ENCODE measurements around the gene FAM131C.

FAM131C gene

GRCh38 chr1:16048573-16049189, 24.8 kb downstream of the FAM131C start:
- H3K4me3 ChIP-seq (replicated peaks; ENCODE audit: insufficient read depth, low read length): no peak overlapping the region
- no peak overlapping the region for H3K27ac ChIP-seq (replicated peaks)
- DNase-seq (ENCODE audit: low read depth in 1 of 2, low spot score in 1 of 2): no peak
- H3K27me3 ChIP-seq (ENCODE audit: insufficient read depth, poor library complexity, severe bottlenecking): peaks cover 8% of the 10 kb centered on the region
- no peak for TF ChIP-seq SPI1 (IDR thresholded peaks at IDR 0.05; ENCODE audit: borderline replicate concordance, low read depth)
- no peak for TF ChIP-seq REST (IDR thresholded peaks at IDR 0.05; ENCODE audit: insufficient replicate concordance, low read depth)
- no peak for TF ChIP-seq GABPA (IDR thresholded peaks at IDR 0.05; ENCODE audit: low read depth)
- TF ChIP-seq CTCF (IDR thresholded peaks at IDR 0.05; ENCODE audit: insufficient read depth, low read length): no peak
- no peak for TF ChIP-seq POLR2AphosphoS5 (IDR thresholded peaks at IDR 0.05; ENCODE audit: low read depth)

- Histone ChIP-seq H3K27me3 (ENCODE audit: insufficient read depth, poor library complexity, severe bottlenecking) (peaks cover 8% of the 10 kb centered on the region), H3K27ac (replicated peaks) (no peak overlapping the region), H3K4me3 (replicated peaks; ENCODE audit: insufficient read depth, low read length) (no peak overlapping the region)
- no peak for DNase-seq (ENCODE audit: low read depth in 1 of 2, low spot score in 1 of 2)
- TF ChIP-seq REST (IDR thresholded peaks at IDR 0.05; ENCODE audit: insufficient replicate concordance, low read depth) (no peak), SPI1 (IDR thresholded peaks at IDR 0.05; ENCODE audit: borderline replicate concordance, low read depth) (no peak), POLR2AphosphoS5 (IDR thresholded peaks at IDR 0.05; ENCODE audit: low read depth) (no peak), GABPA (IDR thresholded peaks at IDR 0.05; ENCODE audit: low read depth) (no peak), CTCF (IDR thresholded peaks at IDR 0.05; ENCODE audit: insufficient read depth, low read length) (no peak)
Observed at GRCh38 chr1:16047791-16048475, 25.5 kb downstream of the FAM131C start.

- Histone ChIP-seq H3K4me3 (replicated peaks; ENCODE audit: insufficient read depth, low read length) (no peak overlapping the region), H3K27me3 (ENCODE audit: insufficient read depth, poor library complexity, severe bottlenecking) (peaks cover 8% of the 10 kb centered on the region), H3K27ac (replicated peaks) (no peak overlapping the region)
- DNase-seq (ENCODE audit: low read depth in 1 of 2, low spot score in 1 of 2): no peak
- TF ChIP-seq POLR2AphosphoS5 (IDR thresholded peaks at IDR 0.05; ENCODE audit: low read depth) (no peak), GABPA (IDR thresholded peaks at IDR 0.05; ENCODE audit: low read depth) (no peak), REST (IDR thresholded peaks at IDR 0.05; ENCODE audit: insufficient replicate concordance, low read depth) (no peak), CTCF (IDR thresholded peaks at IDR 0.05; ENCODE audit: insufficient read depth, low read length) (no peak), SPI1 (IDR thresholded peaks at IDR 0.05; ENCODE audit: borderline replicate concordance, low read depth) (no peak)
Observed at GRCh38 chr1:16046842-16047241, 26.6 kb downstream of the FAM131C start.
